RCC 7860 (cell line): ENCODE data around the gene DDIT4.
A peak's percentile ranks its signal among the peaks of the same experiment; 100 is the strongest.
"Not testable (repeated sequence)": the region's sequence is repeated elsewhere in the genome, so short reads cannot be mapped to it uniquely, and the experiment has no call there.

Experiments used
- DNase-seq: peaks from one replicate; pipeline ENCODE4 v3.0.0-alpha.2; 2015; ENCODE audit warnings: low spot score
- FAIRE-seq: peaks from 2 replicates; lab custom pipeline; 2012; peaks lifted over from hg19 to GRCh38; lab: Jason Lieb, UNC

Gene DDIT4

DNA sequence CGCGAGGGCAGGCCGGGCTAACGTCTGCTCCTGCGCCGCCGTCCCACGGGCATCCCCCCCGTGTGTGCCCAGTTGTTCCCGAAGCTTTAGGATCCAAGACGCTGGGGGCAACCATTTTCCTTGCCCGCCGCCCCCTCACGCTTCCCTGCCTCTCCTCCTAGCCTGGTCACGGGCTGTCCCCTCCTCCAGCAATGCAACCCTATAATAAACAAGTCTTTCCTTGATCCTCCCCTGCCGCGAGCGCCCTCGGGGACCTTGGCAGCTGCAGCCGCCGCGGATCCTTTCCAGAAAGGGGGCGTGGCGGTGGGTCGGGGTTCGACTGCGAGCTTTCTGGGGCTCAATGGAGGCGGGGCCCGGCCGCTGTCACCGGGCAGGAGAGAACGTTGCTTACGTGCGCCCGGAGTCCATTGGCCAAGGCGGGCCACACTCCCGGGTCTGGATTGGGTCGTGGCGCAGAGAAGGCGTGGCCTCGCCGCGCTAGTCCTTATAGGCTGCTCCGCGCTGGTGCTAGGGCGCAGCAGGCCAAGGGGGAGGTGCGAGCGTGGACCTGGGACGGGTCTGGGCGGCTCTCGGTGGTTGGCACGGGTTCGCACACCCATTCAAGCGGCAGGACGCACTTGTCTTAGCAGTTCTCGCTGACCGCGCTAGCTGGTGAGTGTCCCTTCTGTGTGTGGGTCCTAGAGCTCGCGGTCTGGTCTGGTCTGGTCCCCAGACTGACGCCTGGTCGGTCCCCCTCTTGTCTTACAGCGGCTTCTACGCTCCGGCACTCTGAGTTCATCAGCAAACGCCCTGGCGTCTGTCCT is at the start of gene DDIT4:
DDIT4 (plus strand) TSS at position 515 of the 803 bp plus-strand sequence. CDS start 293 bp downstream, outside the sequence.
- FAIRE-seq, result peak; percentile 79
- peak; percentile 96 for DNase-seq

GRCh38 chr10:72224191-72224590 is 49.5 kb upstream of the DDIT4 start:
- DNase-seq, FAIRE-seq: not testable (repeated sequence)

DNA sequence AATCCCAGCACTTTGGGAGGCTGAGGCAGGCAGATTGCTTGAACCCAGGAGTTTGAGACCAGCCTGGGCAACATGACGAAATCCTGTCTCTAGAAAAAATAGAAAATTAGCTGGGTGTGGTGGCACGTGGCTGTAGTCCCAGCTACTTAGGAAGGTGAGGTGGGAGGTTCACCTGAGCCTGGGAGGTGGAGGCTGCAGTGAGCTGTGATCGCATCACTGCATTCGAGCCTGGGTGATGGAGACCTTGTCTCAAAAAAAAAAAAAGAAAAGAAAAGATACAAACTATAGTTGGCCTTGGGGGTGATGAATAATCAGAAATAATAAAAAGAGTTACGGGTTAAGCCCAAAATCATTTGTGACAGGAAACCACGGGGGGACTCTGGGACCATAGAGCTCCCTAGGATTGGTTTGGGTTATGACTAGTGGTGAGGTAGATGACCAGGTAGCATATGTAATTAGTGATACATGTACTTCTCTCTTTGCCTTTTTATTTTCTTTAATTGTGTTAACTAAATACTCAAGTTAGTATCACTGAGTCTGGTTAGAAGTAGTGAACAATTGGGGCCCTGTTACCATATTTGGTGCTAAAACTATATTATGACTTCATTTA is 47.2 kb upstream of the DDIT4 start:
- DNase-seq (no peak), FAIRE-seq (no peak)

GRCh38 chr10:72227826-72228225 is 45.9 kb upstream of the DDIT4 start:
- FAIRE-seq (no peak), DNase-seq (no peak)

GRCh38 chr10:72228318-72228751 is 45.4 kb upstream of the DDIT4 start:
- DNase-seq (no peak), FAIRE-seq (no peak)

DNA sequence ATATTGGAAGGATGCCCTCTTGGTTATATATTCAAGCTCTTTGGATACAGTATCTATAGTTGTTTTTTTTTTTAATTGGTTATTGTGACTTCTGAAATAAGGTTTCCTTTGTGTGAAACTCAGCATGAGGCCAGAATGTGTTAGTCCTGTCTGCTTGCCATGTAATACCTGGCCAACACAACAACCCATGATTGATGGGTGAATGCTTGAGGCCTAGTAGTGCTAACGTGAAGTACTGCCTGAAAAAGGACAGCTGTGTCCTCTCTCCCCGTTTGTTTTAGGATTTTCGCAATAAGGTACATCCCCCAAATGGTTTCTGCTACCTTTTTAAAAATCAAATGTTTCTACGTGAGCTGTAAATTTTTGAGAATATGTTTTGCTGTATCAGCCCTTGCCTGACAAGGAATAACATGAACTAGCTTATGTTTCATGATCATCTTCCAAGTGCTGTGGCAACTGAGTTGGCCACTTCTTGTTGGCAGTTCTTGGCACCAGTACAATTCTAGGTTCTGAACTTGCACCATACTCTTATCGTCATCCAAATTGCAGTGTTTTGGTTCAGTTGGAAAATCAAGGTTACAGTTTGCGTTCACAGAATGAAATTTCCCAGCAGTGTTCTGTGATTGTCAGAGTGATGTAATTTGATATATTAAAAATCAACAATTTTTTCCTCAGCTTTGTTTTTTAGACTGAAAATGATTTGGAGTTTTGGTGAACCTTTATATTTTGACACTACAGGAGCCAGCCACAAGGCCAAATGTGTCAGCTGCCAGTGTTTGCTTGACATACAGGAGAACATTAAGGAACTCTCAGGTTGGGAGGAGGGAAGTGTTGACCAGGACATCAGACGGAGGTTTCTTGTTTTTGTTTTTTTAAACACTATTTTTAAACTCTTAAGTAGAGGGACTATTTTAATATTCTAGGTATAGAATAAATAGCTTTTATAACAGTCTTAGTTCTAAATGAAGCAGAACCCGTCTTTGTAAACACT is 44.2 kb upstream of the DDIT4 start:
- no peak for FAIRE-seq
- DNase-seq, result no peak

DNA sequence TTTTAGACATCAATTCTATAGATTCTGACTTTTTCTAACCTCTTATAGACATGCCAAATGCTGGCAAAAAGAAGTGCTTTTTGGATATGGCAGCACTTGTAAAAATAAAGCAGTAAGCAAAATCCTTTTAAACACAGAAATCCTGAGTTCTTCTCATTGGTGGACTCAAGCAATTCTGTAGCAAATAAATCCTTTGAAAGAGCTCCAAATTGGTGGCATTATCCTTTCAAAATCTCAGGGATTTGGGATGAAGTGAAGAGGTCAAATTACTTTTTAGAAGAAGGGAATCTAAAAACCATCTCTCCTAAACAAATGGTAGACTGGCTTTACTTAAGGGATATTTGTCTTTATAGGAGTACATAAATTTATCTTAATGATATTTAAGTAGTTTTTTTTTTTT is 40.1 kb upstream of the DDIT4 start:
- FAIRE-seq, result no peak

GRCh38 chr10:72234560-72235095 is 39.1 kb upstream of the DDIT4 start:
- no peak for DNase-seq

More for the DNA sequence above, 40.1 kb upstream of the DDIT4 start:
- DNase-seq, result no peak

GRCh38 chr10:72235544-72236279 is 38.0 kb upstream of the DDIT4 start:
- no peak for FAIRE-seq
- no peak for DNase-seq

More at GRCh38 chr10:72234560-72235095, 39.1 kb upstream of the DDIT4 start:
- no peak for FAIRE-seq

DNA sequence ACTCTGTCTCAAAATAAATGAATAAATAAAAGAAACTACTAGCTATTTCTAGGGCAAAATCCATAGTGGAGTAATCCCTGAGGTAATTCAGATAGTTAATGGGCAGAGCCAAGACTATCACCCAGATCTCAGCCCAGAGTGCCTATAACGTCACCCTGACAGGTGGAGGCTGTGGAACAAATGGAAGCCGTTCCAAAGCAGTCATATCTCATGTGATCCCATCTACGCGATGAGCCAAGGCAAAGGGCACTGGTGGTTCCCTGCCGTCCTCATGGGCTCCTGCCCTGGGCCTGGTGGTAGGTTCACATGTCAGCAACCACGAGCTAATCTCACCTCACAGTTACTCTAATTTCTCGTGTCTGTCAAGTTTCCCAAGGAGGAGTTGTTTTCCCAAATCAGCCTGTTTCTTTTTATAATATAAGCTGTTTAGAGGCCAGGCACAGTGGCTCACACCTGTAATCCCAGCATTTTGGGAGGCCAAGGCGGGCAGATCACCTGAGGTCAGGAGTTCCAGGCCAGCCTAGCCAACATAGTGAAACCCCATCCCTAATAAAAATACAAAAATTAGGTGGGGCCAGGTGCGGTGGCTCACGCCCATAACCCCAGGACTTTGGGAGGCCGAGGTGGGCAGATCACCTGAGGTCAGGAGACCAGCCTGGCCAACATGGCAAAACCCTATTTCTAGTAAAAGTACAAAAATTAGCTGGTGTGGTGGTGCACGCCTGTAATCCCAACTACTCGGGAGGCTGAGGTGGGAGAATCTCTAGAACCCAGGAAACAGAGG is 35.1 kb upstream of the DDIT4 start:
- no peak for FAIRE-seq
- DNase-seq, result no peak

DNA sequence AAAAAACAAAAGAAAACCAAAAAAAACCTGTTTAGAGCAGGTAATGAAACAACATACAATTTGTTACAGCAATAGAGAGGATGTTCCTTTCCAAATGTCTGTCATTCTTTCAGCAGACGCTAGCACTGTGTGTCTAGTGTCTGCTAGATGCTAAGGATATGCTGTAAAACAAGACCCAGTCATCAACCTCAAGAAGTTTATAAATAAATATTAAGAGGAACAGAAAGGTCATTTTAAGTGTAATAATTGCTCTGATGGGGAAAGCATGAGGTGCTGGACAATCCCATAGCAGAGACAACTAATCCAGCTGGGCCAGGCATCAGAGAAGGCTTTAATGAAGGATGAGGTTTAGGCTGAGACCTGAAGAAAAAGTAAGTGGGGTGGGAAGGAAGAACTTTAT is 34.3 kb upstream of the DDIT4 start:
- FAIRE-seq, result no peak
- no peak for DNase-seq

DNA sequence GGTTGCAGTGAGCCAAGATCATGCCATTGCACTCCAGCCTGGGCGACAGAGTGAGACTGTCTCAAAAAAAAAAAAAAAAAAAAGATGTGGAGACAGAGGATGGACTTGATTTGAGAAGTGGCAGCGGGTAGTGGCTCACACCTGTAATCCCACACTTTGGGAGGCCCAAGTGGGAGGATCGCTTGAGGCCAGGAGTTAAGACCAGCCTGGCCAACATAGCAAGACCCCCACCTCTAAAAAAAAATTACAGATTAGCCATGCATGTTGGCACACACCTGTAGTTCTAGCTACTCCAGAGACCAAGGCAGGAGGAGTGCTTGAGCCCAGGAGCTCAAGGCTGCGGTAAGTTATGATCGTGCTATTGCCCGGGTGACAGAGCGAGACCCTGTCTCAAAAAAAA is 33.4 kb upstream of the DDIT4 start:
- FAIRE-seq, result no peak
- DNase-seq, result no peak

GRCh38 chr10:72241691-72242252 is 32.0 kb upstream of the DDIT4 start:
- FAIRE-seq, result no peak
- no peak for DNase-seq

DNA sequence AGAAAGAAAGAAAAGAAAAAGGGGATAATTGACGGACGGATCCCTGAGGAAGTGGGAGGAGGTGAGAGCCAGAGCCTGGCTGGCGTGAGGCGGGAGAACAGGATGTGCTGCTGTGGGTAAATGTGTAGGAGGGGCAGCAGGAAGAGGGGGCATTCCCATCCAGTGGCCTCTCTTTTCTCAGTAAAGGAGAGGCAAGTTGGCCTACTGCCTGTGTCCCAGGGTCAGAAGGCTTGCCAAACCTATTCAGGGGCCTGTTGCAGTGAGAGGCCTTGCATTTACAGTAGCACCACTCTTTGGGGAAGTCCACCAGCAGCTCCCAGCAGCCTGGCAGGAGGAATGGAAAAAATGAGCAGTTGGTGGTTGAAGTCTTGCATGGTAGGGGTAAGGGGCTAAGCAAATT is 31.0 kb upstream of the DDIT4 start:
- no peak for DNase-seq
- FAIRE-seq, result no peak

DNA sequence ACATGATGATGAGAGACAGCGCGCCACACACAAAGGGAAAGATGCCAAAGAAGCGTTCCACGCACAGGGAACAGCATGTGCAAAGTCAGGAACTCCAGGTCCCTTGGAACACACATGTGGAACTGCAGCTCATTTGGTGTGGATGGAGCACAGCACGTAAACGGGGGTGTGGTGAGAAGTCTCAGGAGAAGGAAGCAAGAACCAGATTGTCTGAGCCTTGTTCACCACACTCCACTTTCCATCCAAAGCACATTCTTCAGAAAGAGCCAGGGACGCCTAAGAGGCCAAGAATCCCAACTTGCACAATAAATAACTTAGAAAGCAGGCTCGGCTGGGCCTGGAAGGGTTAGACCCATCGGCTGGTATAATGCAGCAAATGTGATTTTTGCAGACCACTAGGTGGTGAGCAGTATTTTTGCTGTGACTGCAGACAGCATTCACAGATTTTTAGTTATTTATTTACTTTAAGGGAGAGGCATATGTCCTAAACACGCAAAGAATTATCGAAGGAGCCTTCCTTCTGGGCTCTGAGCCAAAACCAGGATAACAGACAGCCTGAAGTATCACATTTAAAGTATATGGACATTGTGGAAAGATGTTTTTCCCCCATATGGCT is 29.8 kb upstream of the DDIT4 start:
- FAIRE-seq (peak; percentile 66), DNase-seq (peak; percentile 47)

DNA sequence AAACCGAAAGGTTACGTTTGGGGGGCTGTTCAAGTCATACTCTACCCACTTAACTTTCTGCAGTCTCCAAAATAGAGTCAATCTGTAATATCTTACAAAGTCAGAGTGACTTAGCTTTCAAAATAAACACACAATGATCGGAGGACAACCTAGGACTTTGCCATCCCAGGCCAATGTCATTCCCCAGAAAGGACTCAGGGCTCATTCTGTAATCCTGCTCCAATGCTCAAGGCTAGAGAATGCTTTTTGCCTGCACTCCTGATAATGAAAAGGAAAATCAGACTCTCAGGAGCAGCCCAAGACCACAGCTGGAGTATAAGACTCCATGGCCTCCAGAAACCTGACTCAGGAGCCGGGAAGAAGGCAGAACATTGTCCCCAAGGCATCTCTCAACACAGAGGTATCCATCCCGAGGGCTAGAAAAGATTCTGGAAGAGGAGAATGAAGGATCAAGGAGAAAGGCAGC is 29.1 kb upstream of the DDIT4 start:
- DNase-seq, result no peak
- no peak for FAIRE-seq

- DNase-seq (no peak), FAIRE-seq (no peak)
These were observed 27.7 kb upstream of the DDIT4 start for GRCh38 chr10:72245949-72246525.
